Activated naive CD4-positive, alpha-beta T cell treated with anti-CD3 and anti-CD28 coated beads, Interleukin-2, amount 10 ng/mL, durations not matched to agents 7 days and 5 days (primary cell): ENCODE results near the gene ICAM2.
"Not testable (repeated sequence)": the region's sequence is repeated elsewhere in the genome, so short reads cannot be mapped to it uniquely, and the experiment has no call there.

Experiments used
- CTCF ChIA-PET: fragments of 350-600 bp; sonication (Branson Sonifier 250); formaldehyde crosslinking; loops from one replicate; lab custom pipeline; 2021; ENCODE audit warnings: antibody characterized with exemption; lab: Charles Lee
- DNase-seq: peaks from one replicate; pipeline ENCODE4 v3.0.0-alpha.2; 2020
- H3K27ac Mint-ChIP-seq: one replicate; pipeline ENCODE4 v1.8.0; 2021; ENCODE audit warnings: mild to moderate bottlenecking, moderate library complexity, mixed read lengths
- H3K27me3 Mint-ChIP-seq: one replicate; pipeline ENCODE4 v1.8.0; 2021; ENCODE audit warnings: mild to moderate bottlenecking, mixed read lengths
- H3K36me3 Mint-ChIP-seq: one replicate; pipeline ENCODE4 v1.8.0; 2021; ENCODE audit warnings: mixed read lengths
- H3K4me1 Mint-ChIP-seq: one replicate; pipeline ENCODE4 v1.8.0; 2021; ENCODE audit warnings: mixed read lengths
- H3K4me3 Mint-ChIP-seq: one replicate; pipeline ENCODE4 v1.8.0; 2021; ENCODE audit warnings: mild to moderate bottlenecking, moderate library complexity, mixed read lengths
- H3K9me3 Mint-ChIP-seq: one replicate; pipeline ENCODE4 v1.8.0; 2021; ENCODE audit warnings: mixed read lengths

Gene ICAM2

GRCh38 chr17:63982641-63983040, 37.8 kb downstream of the ICAM2 start:
- CTCF ChIA-PET, H3K27me3 Mint-ChIP-seq, H3K36me3 Mint-ChIP-seq, H3K27ac Mint-ChIP-seq, H3K4me3 Mint-ChIP-seq, DNase-seq: not testable (repeated sequence)
- peaks cover 25% of the 10 kb centered on the region for H3K4me1 Mint-ChIP-seq
- H3K9me3 Mint-ChIP-seq: peaks cover 11% of the 10 kb centered on the region

- Mint-ChIP-seq H3K27ac (no peak overlapping the region), H3K4me3 (no peak overlapping the region), H3K27me3 (no peaks in the 10 kb centered on the region), H3K9me3 (peaks cover 11% of the 10 kb centered on the region), H3K36me3 (peaks cover 4% of the 10 kb centered on the region), H3K4me1 (peaks cover 5% of the 10 kb centered on the region)
- CTCF ChIA-PET: interaction anchor here (0.9 to 3.1 kb wide), 4 partner anchors 12 to 155 kb away, joined by 3 to 9 read pairs (median 3); partner anchors contain the start of gene GH1
- no peak for DNase-seq
Observed at GRCh38 chr17:63978272-63979200, 41.9 kb downstream of the ICAM2 start.

DNA sequence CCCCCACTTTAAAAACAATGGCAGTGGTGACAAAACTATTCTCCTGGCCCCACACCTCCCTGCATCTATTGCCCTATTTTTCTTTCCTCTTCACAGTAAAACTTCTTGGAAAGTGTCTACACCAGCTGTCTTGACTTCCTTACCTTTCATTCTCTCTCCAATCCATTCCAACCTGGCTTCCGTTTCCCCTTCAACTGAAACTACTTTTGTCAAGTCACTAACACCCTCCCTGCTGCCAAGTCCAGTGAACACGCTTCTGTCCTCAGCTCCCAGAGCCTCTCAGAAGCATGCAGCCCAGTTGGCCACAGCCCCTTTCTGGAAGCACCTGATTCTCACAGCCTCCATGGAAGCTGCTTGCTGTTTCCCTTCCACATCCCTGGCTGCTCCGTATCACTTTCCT, 43.7 kb downstream of the ICAM2 start:
- CTCF ChIA-PET: interaction anchor here (1.0 to 1.7 kb wide), 2 partner anchors 11 to 14 kb away, joined by 3 to 9 read pairs; no protein-coding TSS in a partner anchor
- peaks cover 1% of the 10 kb centered on the region for H3K9me3 Mint-ChIP-seq

GRCh38 chr17:63975541-63976092, 44.8 kb downstream of the ICAM2 start:
- Mint-ChIP-seq H3K4me1 (peaks cover 5% of the 10 kb centered on the region), H3K27me3 (peaks cover 3% of the 10 kb centered on the region), H3K9me3 (no peaks in the 10 kb centered on the region), H3K4me3 (no peak overlapping the region), H3K36me3 (no peaks in the 10 kb centered on the region), H3K27ac (no peak overlapping the region)
- CTCF ChIA-PET: interaction anchor here (0.7 to 1.7 kb wide), 4 partner anchors 10 to 50 kb away, joined by 3 to 9 read pairs (median 3); no protein-coding TSS in a partner anchor
- no peak for DNase-seq

More for the DNA sequence above, 43.7 kb downstream of the ICAM2 start:
- H3K4me1 Mint-ChIP-seq: peaks cover 5% of the 10 kb centered on the region
- H3K36me3 Mint-ChIP-seq: no peaks in the 10 kb centered on the region
- H3K27ac Mint-ChIP-seq: no peak overlapping the region
- no peak for DNase-seq
- H3K27me3 Mint-ChIP-seq: no peaks in the 10 kb centered on the region
- no peak overlapping the region for H3K4me3 Mint-ChIP-seq

- H3K4me1 Mint-ChIP-seq: peaks cover 5% of the 10 kb centered on the region
- CTCF ChIA-PET: interaction anchor here (0.7 to 1.7 kb wide), 3 partner anchors 16 to 54 kb away, joined by 3 to 9 read pairs (median 6); no protein-coding TSS in a partner anchor
- no peaks in the 10 kb centered on the region for H3K36me3 Mint-ChIP-seq
- no peak overlapping the region for H3K27ac Mint-ChIP-seq
- DNase-seq: no peak
- no peaks in the 10 kb centered on the region for H3K9me3 Mint-ChIP-seq
- H3K27me3 Mint-ChIP-seq: peaks cover 6% of the 10 kb centered on the region
- H3K4me3 Mint-ChIP-seq: no peak overlapping the region
Observed at GRCh38 chr17:63974594-63975192, 45.7 kb downstream of the ICAM2 start.

GRCh38 chr17:63973930-63974593, 46.4 kb downstream of the ICAM2 start:
- peaks cover 12% of the 10 kb centered on the region for H3K27me3 Mint-ChIP-seq
- no peak for DNase-seq
- no peaks in the 10 kb centered on the region for H3K36me3 Mint-ChIP-seq
- no peak overlapping the region for H3K4me3 Mint-ChIP-seq
- no peak overlapping the region for H3K27ac Mint-ChIP-seq
- CTCF ChIA-PET: interaction anchor here (0.7 to 1.7 kb wide), 3 partner anchors 17 to 53 kb away, joined by 3 to 6 read pairs (median 4); no protein-coding TSS in a partner anchor
- peaks cover 5% of the 10 kb centered on the region for H3K4me1 Mint-ChIP-seq
- H3K9me3 Mint-ChIP-seq: no peaks in the 10 kb centered on the region

DNA sequence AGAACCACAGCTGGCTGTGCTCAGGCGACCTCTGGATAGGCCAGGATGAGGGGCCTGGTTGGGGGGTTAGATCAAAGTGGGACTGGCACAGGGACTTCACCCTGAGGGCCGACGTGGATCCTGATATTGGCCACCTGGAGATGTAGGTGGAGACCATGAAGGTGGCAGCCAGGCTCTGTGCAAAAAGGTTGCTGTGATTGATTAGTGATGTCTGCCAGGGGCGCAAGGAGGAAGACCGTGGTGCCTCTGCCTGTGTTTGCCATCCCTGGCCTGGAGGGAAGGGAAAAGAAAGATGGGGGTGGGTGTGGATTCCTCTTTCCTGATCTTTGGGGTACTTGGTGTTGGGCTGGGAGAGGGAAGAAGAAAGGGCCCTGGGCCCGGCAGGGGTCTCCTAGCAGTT, 47.2 kb downstream of the ICAM2 start:
- Mint-ChIP-seq H3K36me3 (no peaks in the 10 kb centered on the region), H3K9me3 (no peaks in the 10 kb centered on the region), H3K27me3 (peaks cover 17% of the 10 kb centered on the region), H3K4me1 (peaks cover 5% of the 10 kb centered on the region), H3K27ac (no peak overlapping the region), H3K4me3 (no peak overlapping the region)
- CTCF ChIA-PET: interaction anchor here (0.9 to 1.7 kb wide), 2 partner anchors 17 to 27 kb away, joined by 4 to 6 read pairs; no protein-coding TSS in a partner anchor
- DNase-seq: no peak

GRCh38 chr17:63972796-63973195, 47.6 kb downstream of the ICAM2 start, which contains the start of gene SCN4A:
TSS of gene SCN4A (minus strand) at chr17:63972918. CDS start at chr17:63972841, 77 bp downstream.
- DNase-seq: no peak
- H3K9me3 Mint-ChIP-seq: no peaks in the 10 kb centered on the region
- H3K4me1 Mint-ChIP-seq: peaks cover 5% of the 10 kb centered on the region
- H3K27ac Mint-ChIP-seq: no peak within 1 kb of the TSS
- no peaks in the 10 kb centered on the region for H3K36me3 Mint-ChIP-seq
- peaks cover 20% of the 10 kb centered on the region for H3K27me3 Mint-ChIP-seq
- CTCF ChIA-PET: no interaction called here
- no peak within 1 kb of the TSS for H3K4me3 Mint-ChIP-seq

- no peaks in the 10 kb centered on the region for H3K36me3 Mint-ChIP-seq
- H3K27me3 Mint-ChIP-seq: peaks cover 23% of the 10 kb centered on the region
- H3K27ac Mint-ChIP-seq: no peak overlapping the region
- no peak for DNase-seq
- CTCF ChIA-PET: interaction anchor here (2.9 kb wide), 1 partner anchor 21 kb away, joined by 11 read pairs; no protein-coding TSS in a partner anchor
- no peaks in the 10 kb centered on the region for H3K9me3 Mint-ChIP-seq
- H3K4me1 Mint-ChIP-seq: peaks cover 6% of the 10 kb centered on the region
- H3K4me3 Mint-ChIP-seq: no peak overlapping the region
Observed at GRCh38 chr17:63969278-63969677, 51.2 kb downstream of the ICAM2 start.

- no peak for DNase-seq
- Mint-ChIP-seq H3K9me3 (no peaks in the 10 kb centered on the region), H3K4me3 (no peak overlapping the region), H3K36me3 (no peaks in the 10 kb centered on the region), H3K4me1 (peaks cover 6% of the 10 kb centered on the region), H3K27ac (no peak overlapping the region), H3K27me3 (peaks cover 26% of the 10 kb centered on the region)
- CTCF ChIA-PET: interaction anchor here (1.0 to 2.9 kb wide), 4 partner anchors 23 to 58 kb away, joined by 3 to 11 read pairs (median 5); no protein-coding TSS in a partner anchor
Observed at GRCh38 chr17:63967953-63968352, 52.5 kb downstream of the ICAM2 start.

DNA sequence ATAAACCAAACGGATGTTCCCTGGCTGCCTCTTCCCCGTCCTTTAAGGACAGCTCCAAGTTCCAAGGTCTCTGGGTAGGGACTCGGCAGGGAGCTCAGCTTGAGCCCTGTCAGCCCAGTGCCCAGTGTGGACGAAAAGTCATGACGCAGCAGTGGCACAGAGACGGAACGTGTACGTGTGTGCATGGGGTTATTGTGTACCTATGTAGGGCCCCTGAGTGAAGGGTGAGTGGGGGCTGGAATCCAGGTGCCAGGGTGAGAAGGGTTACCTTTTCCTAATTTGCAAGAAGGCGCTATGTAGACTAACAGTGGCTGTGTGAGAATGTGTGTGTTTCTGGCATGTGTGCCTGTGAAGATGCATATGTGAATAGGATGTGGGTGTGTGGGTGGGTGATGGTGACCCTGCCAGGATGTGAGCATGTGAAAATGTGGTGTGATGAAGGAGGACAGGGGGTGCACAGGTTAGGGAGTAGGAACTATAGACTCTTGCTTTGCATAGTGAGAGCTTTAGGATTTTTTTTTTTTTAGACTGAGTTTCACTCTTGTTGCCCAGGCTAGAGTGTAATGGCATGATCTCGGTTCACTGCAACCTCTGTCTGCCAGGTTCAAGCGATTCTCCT, 53.7 kb downstream of the ICAM2 start:
- H3K27ac Mint-ChIP-seq: no peak overlapping the region
- no peak overlapping the region for H3K4me3 Mint-ChIP-seq
- no peaks in the 10 kb centered on the region for H3K9me3 Mint-ChIP-seq
- no peaks in the 10 kb centered on the region for H3K36me3 Mint-ChIP-seq
- H3K27me3 Mint-ChIP-seq: peaks cover 33% of the 10 kb centered on the region
- peaks cover 9% of the 10 kb centered on the region for H3K4me1 Mint-ChIP-seq
- peak; percentile 54 for DNase-seq
- CTCF ChIA-PET: interaction anchor here (0.8 to 2.9 kb wide), 4 partner anchors 10 to 47 kb away, joined by 3 to 11 read pairs (median 4); no protein-coding TSS in a partner anchor

DNA sequence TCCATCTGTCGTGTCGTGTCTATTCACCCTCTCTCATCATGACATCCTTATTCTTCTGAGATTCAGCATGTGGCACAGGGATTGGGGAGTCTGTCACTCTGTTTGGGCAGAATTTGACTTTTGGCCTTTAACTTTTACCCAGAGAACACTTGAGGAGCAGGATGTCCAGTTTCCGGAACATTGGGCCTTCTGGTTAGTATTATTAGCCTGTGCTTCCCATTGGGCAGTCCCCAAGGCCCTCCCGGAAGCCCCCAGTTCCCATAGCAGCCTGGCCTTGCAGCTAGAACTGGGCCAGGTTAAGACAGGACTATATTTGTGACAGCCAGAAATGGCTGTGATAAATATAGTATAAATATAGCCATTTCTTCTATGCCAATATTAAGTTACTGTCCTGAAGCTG, 57.3 kb downstream of the ICAM2 start:
- Mint-ChIP-seq H3K36me3 (no peaks in the 10 kb centered on the region), H3K9me3 (no peaks in the 10 kb centered on the region), H3K4me3 (no peak overlapping the region), H3K27ac (no peak overlapping the region), H3K27me3 (peaks cover 30% of the 10 kb centered on the region), H3K4me1 (peaks cover 11% of the 10 kb centered on the region)
- CTCF ChIA-PET: interaction anchor here (1.2 to 3.5 kb wide), 2 partner anchors 16 to 44 kb away, joined by 4 to 10 read pairs; no protein-coding TSS in a partner anchor
- DNase-seq: no peak

DNA sequence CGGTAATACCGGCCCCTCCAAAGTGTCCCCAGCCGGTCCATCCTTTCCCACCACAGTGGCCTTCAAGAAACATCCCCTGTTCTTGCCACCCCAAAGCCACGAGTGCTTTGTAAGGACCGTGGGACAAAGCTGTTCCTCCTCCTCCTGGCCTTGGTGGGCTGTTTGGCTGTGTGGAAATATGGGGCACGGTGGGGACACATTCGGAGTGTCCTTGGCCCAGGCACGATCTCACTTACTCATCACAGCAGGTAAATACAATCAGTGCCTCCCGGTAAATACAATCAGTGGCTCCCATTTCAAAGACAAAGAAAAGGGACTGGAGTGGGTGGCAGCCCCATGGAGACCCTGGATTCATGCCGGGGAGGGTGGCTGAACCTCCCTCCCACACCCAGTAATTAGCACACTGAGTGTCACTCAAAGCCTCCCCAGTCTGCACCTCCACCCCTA, 58.1 kb downstream of the ICAM2 start:
- H3K9me3 Mint-ChIP-seq: no peaks in the 10 kb centered on the region
- H3K4me3 Mint-ChIP-seq: no peak overlapping the region
- H3K27ac Mint-ChIP-seq: no peak overlapping the region
- H3K36me3 Mint-ChIP-seq: no peaks in the 10 kb centered on the region
- peaks cover 10% of the 10 kb centered on the region for H3K4me1 Mint-ChIP-seq
- no peak for DNase-seq
- CTCF ChIA-PET: interaction anchor here (1.5 kb wide), 1 partner anchor 171 kb away, joined by 3 read pairs; no protein-coding TSS in a partner anchor
- H3K27me3 Mint-ChIP-seq: peaks cover 28% of the 10 kb centered on the region
